Neural cell (in vitro differentiated cells): ENCODE results near the gene PPME1. TPM values are rescaled to one million over a fixed set of nuclear protein-coding genes. Genes with fewer than 3 reads are reported as not detected.

Source experiments
- H2AFZ ChIP-seq: fragments of 200-600, 300-800 bp; sonication (generic), shearing (Covaris generic); 2 replicates; pipeline ENCODE4 v1.6.0; 2014; ENCODE audit warnings: low read depth, mild to moderate bottlenecking, antibody characterized with exemption, low read length, moderate library complexity
- H3F3A ChIP-seq: fragments of 200-600 bp; shearing (Covaris generic); 2 replicates; pipeline ENCODE4 v1.6.1; 2016; ENCODE audit warnings: mild to moderate bottlenecking, moderate library complexity, mixed read lengths, antibody characterized with exemption, low read length; ENCODE audit not compliant: insufficient read depth, poor library complexity, severe bottlenecking
- H3K27ac ChIP-seq: fragments of 200-600, 300-800 bp; sonication (generic), shearing (Covaris generic); 2 replicates; pipeline ENCODE4 v1.5.1; 2014; ENCODE audit warnings: mild to moderate bottlenecking, low read length, moderate library complexity
- H3K27me3 ChIP-seq: fragments of 300-800, 200-600 bp; sonication (generic), shearing (Covaris generic); 2 replicates; pipeline ENCODE4 v1.6.0; 2014; ENCODE audit warnings: mild to moderate bottlenecking, low read depth, low read length, moderate library complexity; ENCODE audit not compliant: insufficient read depth
- H3K36me3 ChIP-seq: fragments of 300-800, 200-600 bp; sonication (generic), shearing (Covaris generic); 2 replicates; pipeline ENCODE4 v1.5.1; 2014; ENCODE audit warnings: mild to moderate bottlenecking, antibody characterized with exemption, low read length, moderate library complexity; ENCODE audit not compliant: insufficient read depth
- H3K4me2 ChIP-seq: fragments of 300-800, 200-600 bp; sonication (generic), shearing (Covaris generic); 2 replicates; pipeline ENCODE4 v1.6.0; 2014; ENCODE audit warnings: mild to moderate bottlenecking, low read length
- H3K4me3 ChIP-seq: fragments of 300-800, 200-600 bp; sonication (generic), shearing (Covaris generic); 2 replicates; pipeline ENCODE4 v1.5.1; 2014; ENCODE audit warnings: mild to moderate bottlenecking, low read length, moderate library complexity
- H3K79me2 ChIP-seq: fragments of 200-600 bp; shearing (Covaris generic); replicated peaks from 2 replicates; pipeline ENCODE4 v1.6.0; 2014; ENCODE audit warnings: mild to moderate bottlenecking, low read length, moderate library complexity; ENCODE audit not compliant: insufficient read depth
- H3K9ac ChIP-seq: fragments of 300-800, 200-600 bp; sonication (generic), shearing (Covaris generic); 2 replicates; pipeline ENCODE4 v1.6.1; 2016; ENCODE audit warnings: mild to moderate bottlenecking, low read length, mixed read lengths
- H3K9me2 ChIP-seq: fragments of 200-600 bp; shearing (Covaris generic); 2 replicates; pipeline ENCODE4 v1.6.1; 2016; ENCODE audit warnings: mild to moderate bottlenecking, low read length, mixed read lengths; ENCODE audit not compliant: insufficient read depth
- H3K9me3 ChIP-seq: fragments of 200-600, 300-800 bp; sonication (generic), shearing (Covaris generic); 2 replicates; pipeline ENCODE4 v1.6.1; 2016; ENCODE audit warnings: mild to moderate bottlenecking, mixed run types, low read length, moderate library complexity, mixed read lengths
- H4K20me1 ChIP-seq: fragments of 200-600 bp; shearing (Covaris generic); 2 replicates; pipeline ENCODE4 v1.6.1; 2016; ENCODE audit warnings: mild to moderate bottlenecking, mixed run types; ENCODE audit not compliant: insufficient read depth
- EP300 ChIP-seq: fragments of 450-650 bp; conservative IDR thresholded peaks from 2 replicates; pipeline ENCODE4 v1.6.1; 2014; ENCODE audit warnings: antibody characterized with exemption, mild to moderate bottlenecking, moderate library complexity; ENCODE audit not compliant: poor library complexity, severe bottlenecking
- EZH2 ChIP-seq: fragments of 200-600, 300-800 bp; shearing (Covaris generic), sonication (generic); IDR thresholded peaks from 2 replicates; pipeline ENCODE4 v1.6.1; 2014; ENCODE audit warnings: antibody characterized with exemption, low read length, borderline replicate concordance, mild to moderate bottlenecking; ENCODE audit not compliant: insufficient read depth, poor library complexity, severe bottlenecking
- MXI1 ChIP-seq: fragments of 450-650 bp; conservative IDR thresholded peaks from 2 replicates; pipeline ENCODE4 v1.6.1; 2014; ENCODE audit warnings: antibody characterized with exemption, mild to moderate bottlenecking; ENCODE audit not compliant: poor library complexity, severe bottlenecking
- POLR2AphosphoS5 ChIP-seq: IDR thresholded peaks from 2 replicates; pipeline ENCODE4 v1.6.1; 2012
- RAD21 ChIP-seq: fragments of 450-650 bp; conservative IDR thresholded peaks from 2 replicates; pipeline ENCODE4 v1.6.1; 2014; ENCODE audit warnings: antibody characterized with exemption, mild to moderate bottlenecking, moderate library complexity
- REST ChIP-seq: IDR thresholded peaks from 2 replicates; pipeline ENCODE4 v1.6.1; 2012; ENCODE audit warnings: borderline replicate concordance
- SMC3 ChIP-seq: fragments of 450-650 bp; conservative IDR thresholded peaks from 2 replicates; pipeline ENCODE4 v1.6.1; 2014; ENCODE audit warnings: antibody characterized with exemption, mild to moderate bottlenecking, moderate library complexity; ENCODE audit not compliant: poor library complexity
- TAF1 ChIP-seq: IDR thresholded peaks from 2 replicates; pipeline ENCODE4 v1.6.1; 2012; ENCODE audit warnings: low read depth
- polyA plus RNA-seq: library from polyadenylated mRNA; depleted of rRNA; stranded (reverse); fragments of >200 nt; gene quantifications from 2 replicates; pipeline ENCODE4 v1.2.3, GENCODE V29; 2014
- TF ChIP-seq, protein P1 (sequence below): fragments of 450-650 bp; IDR thresholded peaks from 2 replicates; pipeline ENCODE4 v1.5.1; 2014; ENCODE audit warnings: antibody characterized with exemption, mild to moderate bottlenecking, moderate library complexity; ENCODE audit not compliant: poor library complexity, severe bottlenecking

PPME1 gene
- polyA plus RNA-seq, 1 donor from 2014 or later, result 49.5 TPM

GRCh38 chr11:74205181-74205580 is 34.1 kb downstream of the PPME1 start:
- Histone ChIP-seq H3K9me2 (no peaks in the 10 kb centered on the region), H3K9ac (no peak overlapping the region), H3K9me3 (no peaks in the 10 kb centered on the region), H4K20me1 (no peaks in the 10 kb centered on the region), H3K27me3 (no peaks in the 10 kb centered on the region), H3F3A (no peaks in the 10 kb centered on the region), H3K79me2 (no peaks in the 10 kb centered on the region), H3K4me3 (no peak overlapping the region), H3K4me2 (no peak overlapping the region), H2AFZ (no peak overlapping the region), H3K36me3 (no peaks in the 10 kb centered on the region), H3K27ac (no peak overlapping the region)
- TF ChIP-seq, protein P1, sequence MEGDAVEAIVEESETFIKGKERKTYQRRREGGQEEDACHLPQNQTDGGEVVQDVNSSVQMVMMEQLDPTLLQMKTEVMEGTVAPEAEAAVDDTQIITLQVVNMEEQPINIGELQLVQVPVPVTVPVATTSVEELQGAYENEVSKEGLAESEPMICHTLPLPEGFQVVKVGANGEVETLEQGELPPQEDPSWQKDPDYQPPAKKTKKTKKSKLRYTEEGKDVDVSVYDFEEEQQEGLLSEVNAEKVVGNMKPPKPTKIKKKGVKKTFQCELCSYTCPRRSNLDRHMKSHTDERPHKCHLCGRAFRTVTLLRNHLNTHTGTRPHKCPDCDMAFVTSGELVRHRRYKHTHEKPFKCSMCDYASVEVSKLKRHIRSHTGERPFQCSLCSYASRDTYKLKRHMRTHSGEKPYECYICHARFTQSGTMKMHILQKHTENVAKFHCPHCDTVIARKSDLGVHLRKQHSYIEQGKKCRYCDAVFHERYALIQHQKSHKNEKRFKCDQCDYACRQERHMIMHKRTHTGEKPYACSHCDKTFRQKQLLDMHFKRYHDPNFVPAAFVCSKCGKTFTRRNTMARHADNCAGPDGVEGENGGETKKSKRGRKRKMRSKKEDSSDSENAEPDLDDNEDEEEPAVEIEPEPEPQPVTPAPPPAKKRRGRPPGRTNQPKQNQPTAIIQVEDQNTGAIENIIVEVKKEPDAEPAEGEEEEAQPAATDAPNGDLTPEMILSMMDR, result no peak
- TF ChIP-seq EZH2, result no peak
- TF ChIP-seq MXI1, result no peak
- no peak for TF ChIP-seq POLR2AphosphoS5
- no peak for TF ChIP-seq RAD21
- TF ChIP-seq REST, result no peak
- TF ChIP-seq EP300, result no peak
- no peak for TF ChIP-seq TAF1
- no peak for TF ChIP-seq SMC3

- H4K20me1 ChIP-seq, result no peaks in the 10 kb centered on the region
- no peaks in the 10 kb centered on the region for H3F3A ChIP-seq
- H3K9me3 ChIP-seq, result no peaks in the 10 kb centered on the region
- no peak for TF ChIP-seq REST
- TF ChIP-seq EZH2, result no peak
- no peak for TF ChIP-seq EP300
- no peak for TF ChIP-seq POLR2AphosphoS5
- TF ChIP-seq, protein P1, result no peak
- TF ChIP-seq RAD21, result no peak
- no peak for TF ChIP-seq TAF1
- TF ChIP-seq SMC3, result no peak
- no peak for TF ChIP-seq MXI1
- H3K27ac ChIP-seq, result no peak overlapping the region
- H3K9me2 ChIP-seq, result no peaks in the 10 kb centered on the region
- H3K27me3 ChIP-seq, result no peaks in the 10 kb centered on the region
- H3K4me2 ChIP-seq, result no peak overlapping the region
- H2AFZ ChIP-seq, result no peak overlapping the region
- no peak overlapping the region for H3K9ac ChIP-seq
- peaks cover under 1% of the 10 kb centered on the region for H3K36me3 ChIP-seq
- no peak overlapping the region for H3K4me3 ChIP-seq
- no peaks in the 10 kb centered on the region for H3K79me2 ChIP-seq
These were observed 35.7 kb downstream of the PPME1 start for GRCh38 chr11:74206746-74207145.
